HEK293T (cell line): ENCODE results near the gene RGS11.
A peak's percentile ranks its signal among the peaks of the same experiment; 100 is the strongest.

Experiments used
- CTCF ChIA-PET: fragments of 350-600 bp; formaldehyde crosslinking; extraction: SDS; loops from one replicate; lab custom pipeline; 2021; ENCODE audit warnings: antibody characterized with exemption, inconsistent platforms; lab: Yijun Ruan, JAX
- POLR2A ChIA-PET: fragments of 350-600 bp; formaldehyde crosslinking; extraction: SDS; loops from one replicate; lab custom pipeline; 2020; ENCODE audit warnings: antibody characterized with exemption, inconsistent platforms; lab: Yijun Ruan, JAX
- DNase-seq: peaks from one replicate; pipeline ENCODE4 v3.0.0; 2012; ENCODE audit warnings: mixed read lengths; ENCODE audit errors: extremely low spot score
- ARNT ChIP-seq: fragments of 450-650 bp; IDR thresholded peaks from 2 replicates; pipeline ENCODE4 v1.6.1; 2017; ENCODE audit warnings: mild to moderate bottlenecking
- BHLHE40 ChIP-seq: fragments of 450-650 bp; IDR thresholded peaks from 2 replicates; pipeline ENCODE4 v1.6.1; 2016; ENCODE audit warnings: mild to moderate bottlenecking, moderate library complexity, borderline replicate concordance
- ELF4 ChIP-seq: fragments of 450-650 bp; IDR thresholded peaks from 2 replicates; pipeline ENCODE4 v1.6.1; 2017; ENCODE audit warnings: antibody characterized with exemption
- FOXA1 ChIP-seq: fragments of 450-650 bp; IDR thresholded peaks from 2 replicates; pipeline ENCODE4 v1.6.1; 2016; ENCODE audit warnings: mild to moderate bottlenecking
- FOXK2 ChIP-seq: fragments of 450-650 bp; IDR thresholded peaks from 2 replicates; pipeline ENCODE4 v1.6.1; 2016; ENCODE audit warnings: mild to moderate bottlenecking
- FOXM1 ChIP-seq: fragments of 450-650 bp; IDR thresholded peaks from 2 replicates; pipeline ENCODE4 v1.6.1; 2017; ENCODE audit warnings: mild to moderate bottlenecking, borderline replicate concordance
- HDGF ChIP-seq: fragments of 450-650 bp; IDR thresholded peaks from 2 replicates; pipeline ENCODE4 v1.6.1; 2017; ENCODE audit warnings: antibody characterized with exemption, borderline replicate concordance
- L3MBTL2 ChIP-seq: fragments of 450-650 bp; conservative IDR thresholded peaks from 2 replicates; pipeline ENCODE4 v1.6.1; 2016; ENCODE audit warnings: mild to moderate bottlenecking
- LEF1 ChIP-seq: fragments of 450-650 bp; IDR thresholded peaks from 2 replicates; pipeline ENCODE4 v1.6.1; 2017; ENCODE audit warnings: mild to moderate bottlenecking, borderline replicate concordance
- NFRKB ChIP-seq: fragments of 450-650 bp; IDR thresholded peaks from 2 replicates; pipeline ENCODE4 v1.6.1; 2016; ENCODE audit warnings: mild to moderate bottlenecking, moderate library complexity
- PKNOX1 ChIP-seq: fragments of 450-650 bp; IDR thresholded peaks from 2 replicates; pipeline ENCODE4 v1.6.1; 2016
- SP1 ChIP-seq: fragments of 450-650 bp; IDR thresholded peaks from 2 replicates; pipeline ENCODE4 v1.6.1; 2017
- TARDBP ChIP-seq: fragments of 450-650 bp; IDR thresholded peaks from 2 replicates; pipeline ENCODE4 v1.6.1; 2016
- ZNF384 ChIP-seq: fragments of 450-650 bp; IDR thresholded peaks from 2 replicates; pipeline ENCODE4 v1.6.1; 2016

RGS11 gene

GRCh38 chr16:229731-230281 lies 45.9 kb downstream of the RGS11 start:
- POLR2A ChIA-PET = interaction anchor here (1.3 to 1.5 kb wide), 2 partner anchors 10 to 50 kb away, joined by 4 to 5 read pairs; partner anchors contain the start of gene ARHGDIG
- CTCF ChIA-PET = no interaction called here
- TF ChIP-seq NFRKB (no peak), LEF1 (no peak), HDGF (no peak), BHLHE40 (no peak), FOXM1 (no peak), ZNF384 (no peak), TARDBP (no peak)

GRCh38 chr16:228852-229730 lies 46.7 kb downstream of the RGS11 start, which contains the start of gene LUC7L:
TSS of gene LUC7L (minus strand) at chr16:229449. CDS start at chr16:229339, 110 bp downstream.
- CTCF ChIA-PET = interaction anchor here (0.7 kb wide), 1 partner anchor 122 kb away, joined by 3 read pairs; no protein-coding TSS in a partner anchor
- DNase-seq = peak; percentile 92

More at GRCh38 chr16:229731-230281, 45.9 kb downstream of the RGS11 start:
- no peak for DNase-seq

GRCh38 chr16:228151-228851 lies 47.4 kb downstream of the RGS11 start:
- ChIA-PET CTCF (interaction anchor here (0.7 kb wide), 1 partner anchor 121 kb away, joined by 3 read pairs; no protein-coding TSS in a partner anchor), POLR2A (interaction anchor here (0.8 to 1.2 kb wide), 4 partner anchors 13 to 175 kb away, joined by 3 read pairs; partner anchors contain the start of genes POLR3K and SNRNP25)
- DNase-seq = no peak
- TF ChIP-seq SP1 (no peak), HDGF (no peak), FOXK2 (no peak), NFRKB (no peak), PKNOX1 (no peak), FOXA1 (no peak), L3MBTL2 (no peak), ELF4 (no peak), ARNT (no peak), BHLHE40 (no peak)

More at GRCh38 chr16:228852-229730, 46.7 kb downstream of the RGS11 start, which contains the start of gene LUC7L:
- TF ChIP-seq FOXM1 (no peak), L3MBTL2 (peak; percentile 100), ELF4 (peak; percentile 62; the same call in 1 of the 2 replicates)
- POLR2A ChIA-PET = interaction anchor here (0.8 to 1.5 kb wide), 6 partner anchors 11 to 175 kb away, joined by 3 to 5 read pairs (median 3); partner anchors contain the start of genes ARHGDIG, POLR3K and SNRNP25

GRCh38 chr16:220021-220420 lies 55.7 kb downstream of the RGS11 start:
- TF ChIP-seq BHLHE40 (no peak), SP1 (no peak), FOXA1 (no peak), ZNF384 (no peak), LEF1 (no peak), FOXK2 (no peak), ELF4 (no peak)
- no peak for DNase-seq
- ChIA-PET CTCF (no interaction called here), POLR2A (no interaction called here)
